GM21825 (cell line): Measurements from ENCODE around the gene TOLLIP.
"Not testable (repeated sequence)": the region's sequence is repeated elsewhere in the genome, so short reads cannot be mapped to it uniquely, and the experiment has no call there.

Experiments
- ATAC-seq: cut with Tn5 transposase; IDR thresholded peaks from one replicate; pipeline ENCODE4 v1.9.1; 2021; ENCODE audit warnings: mild to moderate bottlenecking, moderate library complexity; ENCODE audit not compliant: unreplicated experiment

Gene TOLLIP

GRCh38 chr11:1252371-1253102 is 56.9 kb downstream of the TOLLIP start:
- no peak for ATAC-seq

- ATAC-seq = no peak
Observed at GRCh38 chr11:1251236-1251770, 58.1 kb downstream of the TOLLIP start.

- ATAC-seq = not testable (repeated sequence)
Observed at GRCh38 chr11:1250411-1250810, 59.0 kb downstream of the TOLLIP start.

- ATAC-seq = not testable (repeated sequence)
Observed at GRCh38 chr11:1248951-1249350, 60.5 kb downstream of the TOLLIP start.

- not testable (repeated sequence) for ATAC-seq
Observed at GRCh38 chr11:1247026-1247425, 62.4 kb downstream of the TOLLIP start.

GRCh38 chr11:1246301-1246700 is 63.1 kb downstream of the TOLLIP start:
- not testable (repeated sequence) for ATAC-seq

- not testable (repeated sequence) for ATAC-seq
Observed at GRCh38 chr11:1245717-1246116, 63.7 kb downstream of the TOLLIP start.

- not testable (repeated sequence) for ATAC-seq
Observed at GRCh38 chr11:1244557-1244956, 64.9 kb downstream of the TOLLIP start.

GRCh38 chr11:1243521-1243920 is 65.9 kb downstream of the TOLLIP start:
- not testable (repeated sequence) for ATAC-seq

GRCh38 chr11:1242751-1243150 is 66.7 kb downstream of the TOLLIP start:
- not testable (repeated sequence) for ATAC-seq

GRCh38 chr11:1242289-1242688 is 67.1 kb downstream of the TOLLIP start:
- ATAC-seq = no peak

- ATAC-seq = no peak
Observed at GRCh38 chr11:1241706-1242105, 67.7 kb downstream of the TOLLIP start.

GRCh38 chr11:1240771-1241170 is 68.7 kb downstream of the TOLLIP start:
- no peak for ATAC-seq

GRCh38 chr11:1239596-1240205 is 69.7 kb downstream of the TOLLIP start:
- ATAC-seq = no peak

GRCh38 chr11:1238767-1239595 is 70.5 kb downstream of the TOLLIP start:
- no peak for ATAC-seq

GRCh38 chr11:1237851-1238250 is 71.6 kb downstream of the TOLLIP start:
- ATAC-seq = no peak

- ATAC-seq = no peak
Observed at GRCh38 chr11:1237128-1237580, 72.3 kb downstream of the TOLLIP start.

GRCh38 chr11:1236316-1237127 is 72.9 kb downstream of the TOLLIP start:
- no peak for ATAC-seq

- ATAC-seq = no peak
Observed at GRCh38 chr11:1235901-1236315, 73.5 kb downstream of the TOLLIP start.

GRCh38 chr11:1235306-1235900 is 74.0 kb downstream of the TOLLIP start:
- no peak for ATAC-seq
